Raji (cell line): ENCODE results near the gene SORCS1.

Experiments used
- POLR2A ChIP-seq: IDR thresholded peaks from 2 replicates; pipeline ENCODE4 v1.6.1; 2011; ENCODE audit warnings: low read depth, low read length, control low read depth; ENCODE audit not compliant: insufficient read depth

SORCS1 gene

DNA sequence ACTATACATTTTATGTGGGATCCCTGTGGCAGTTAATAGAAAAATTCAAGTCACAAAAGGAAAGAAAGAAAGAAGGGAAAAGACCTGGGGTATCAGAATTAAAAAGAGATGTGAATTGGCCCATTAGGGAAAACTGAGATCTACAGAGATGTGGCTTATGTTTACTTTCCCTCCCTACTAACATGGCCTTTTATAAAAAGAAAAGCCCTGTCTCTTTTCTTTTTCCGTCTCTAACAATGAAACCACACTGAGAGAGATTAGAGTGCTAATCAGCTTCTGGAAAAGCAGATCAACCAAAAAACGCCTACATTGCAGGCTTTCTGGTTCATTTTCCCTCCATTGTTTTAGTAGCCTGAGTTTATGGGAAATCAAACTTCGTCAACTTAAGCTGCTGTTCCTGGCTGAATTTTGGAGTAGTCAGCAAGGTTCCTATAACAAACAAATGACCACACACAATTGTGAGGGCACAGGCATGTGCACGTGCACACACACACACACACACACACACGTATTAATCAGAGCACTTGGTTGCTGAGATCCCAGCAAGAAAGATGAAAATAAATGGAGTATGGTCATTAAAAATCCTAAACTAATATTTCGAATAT is 235.1 kb downstream of the SORCS1 start:
- no peak for TF ChIP-seq POLR2A

DNA sequence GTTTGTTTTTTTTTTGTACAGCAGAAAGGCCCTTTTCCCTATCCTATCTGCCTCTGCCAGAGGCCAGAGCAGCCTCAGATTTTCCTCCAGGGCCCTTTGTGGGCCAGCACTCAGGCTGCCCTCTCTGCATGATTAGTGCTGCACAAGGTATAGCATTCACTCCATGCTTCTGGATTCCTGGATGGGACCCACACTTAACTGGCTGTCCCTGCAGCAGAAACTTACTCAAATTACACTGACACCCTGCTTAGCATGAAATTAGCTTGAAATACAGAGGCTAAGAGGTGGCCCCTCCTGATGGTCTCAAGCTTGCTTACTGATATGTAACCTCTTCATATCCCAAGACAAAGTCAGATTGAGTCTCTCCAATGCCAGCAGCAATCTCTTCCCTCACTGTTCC is 239.3 kb downstream of the SORCS1 start:
- no peak for TF ChIP-seq POLR2A

DNA sequence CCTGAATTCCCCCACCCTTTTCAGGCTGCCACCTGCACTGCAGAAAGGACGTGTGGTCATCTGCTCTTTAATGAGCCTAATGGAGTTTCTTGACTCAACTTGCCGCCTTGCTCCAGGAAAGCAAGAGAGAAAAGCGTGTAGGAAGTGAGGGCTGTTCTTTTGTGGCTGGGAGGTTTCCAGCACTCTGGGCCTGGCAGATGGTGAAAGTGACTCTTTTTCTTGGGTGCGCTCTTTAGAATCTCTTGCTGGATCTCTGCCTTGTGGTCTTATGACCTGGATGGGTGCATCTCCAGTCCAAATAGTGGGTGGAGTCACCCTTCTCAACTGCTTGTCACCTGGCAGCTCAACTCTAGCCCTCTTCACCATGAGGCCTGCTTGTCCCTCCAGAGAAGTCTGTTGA is 244.0 kb downstream of the SORCS1 start:
- no peak for TF ChIP-seq POLR2A

DNA sequence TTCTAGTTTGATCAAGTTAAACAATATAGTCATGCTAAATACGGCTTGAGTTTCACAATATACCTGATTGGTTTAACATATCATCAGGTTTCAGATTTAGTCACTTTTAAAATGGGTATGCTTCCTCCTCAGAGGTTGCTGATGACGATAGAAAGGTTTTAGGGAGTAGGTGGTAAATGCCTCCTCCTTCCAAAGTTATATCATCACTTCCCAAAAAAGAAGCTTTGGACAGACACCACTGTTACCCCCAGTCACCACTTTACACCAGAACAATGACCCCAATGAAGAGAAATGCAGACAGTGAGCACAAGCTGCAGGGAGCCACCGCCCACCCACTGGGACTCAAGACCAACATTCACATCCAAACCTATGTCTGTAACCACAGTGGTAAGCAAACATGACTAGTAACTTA is 244.6 kb downstream of the SORCS1 start:
- TF ChIP-seq POLR2A: no peak

DNA sequence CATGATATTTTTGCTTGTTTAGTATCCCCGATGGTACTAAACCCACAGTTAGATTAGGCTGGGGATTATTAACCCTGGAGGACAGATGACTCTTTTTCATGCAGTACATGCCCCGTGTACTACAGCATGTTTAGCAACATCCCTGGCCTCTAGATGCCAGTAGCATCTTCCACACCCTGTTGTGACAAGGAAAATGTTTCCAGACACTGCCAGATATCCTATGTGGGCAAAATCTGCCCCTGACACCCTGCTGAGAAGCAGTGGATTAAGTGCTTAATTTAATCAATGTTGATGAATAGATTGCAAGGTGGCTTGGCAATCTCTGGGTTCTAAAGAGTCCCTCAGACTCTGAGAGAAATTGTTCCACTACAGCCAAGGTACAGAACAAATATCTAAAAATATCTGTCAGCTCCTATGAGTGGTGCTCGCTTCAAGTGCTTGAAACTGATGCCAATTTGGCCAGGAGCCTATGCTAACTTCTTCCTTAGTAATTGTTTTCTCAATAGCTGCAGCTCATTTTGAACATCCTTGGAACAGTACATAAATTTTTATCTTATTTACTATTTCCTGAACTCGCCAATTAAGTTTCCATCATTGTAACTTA is 247.0 kb downstream of the SORCS1 start:
- no peak for TF ChIP-seq POLR2A

DNA sequence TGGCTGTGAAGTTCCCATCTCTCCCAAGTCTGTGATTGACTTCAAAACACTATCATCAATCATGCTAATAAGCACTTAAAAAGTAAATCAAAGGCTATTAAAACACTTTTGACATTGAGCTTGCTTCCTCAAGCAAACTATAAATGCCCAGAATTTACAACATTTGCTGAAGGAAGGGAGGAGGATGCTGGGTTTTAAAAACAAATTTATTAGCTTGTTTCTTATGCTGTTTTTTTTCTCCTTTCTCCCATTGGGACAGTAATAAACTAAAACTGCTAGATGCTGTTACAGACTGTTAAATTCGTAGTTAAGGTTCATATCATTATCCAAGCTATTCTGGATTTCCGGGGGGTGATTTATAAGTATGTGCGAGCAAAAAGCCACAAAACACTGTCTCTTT is 250.5 kb downstream of the SORCS1 start:
- TF ChIP-seq POLR2A: no peak

DNA sequence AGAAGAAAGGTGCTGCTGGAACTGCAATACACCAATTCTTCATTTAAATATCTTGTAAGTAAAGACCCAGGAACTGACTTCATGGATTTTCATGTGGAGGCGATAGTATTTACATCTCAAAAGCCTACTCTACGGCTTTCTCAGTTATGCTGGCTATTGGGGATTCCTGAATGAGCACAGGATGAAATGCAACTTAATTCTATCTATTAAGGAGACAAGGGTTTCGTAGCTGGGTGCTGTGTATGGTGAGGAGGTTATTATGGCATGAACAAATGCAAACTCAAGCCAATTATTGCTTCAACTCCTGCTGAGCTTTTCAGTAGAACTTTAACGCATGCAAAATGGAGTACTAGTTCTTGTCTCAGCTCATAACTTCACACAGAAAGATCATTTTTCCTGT is 251.2 kb downstream of the SORCS1 start:
- TF ChIP-seq POLR2A: no peak

DNA sequence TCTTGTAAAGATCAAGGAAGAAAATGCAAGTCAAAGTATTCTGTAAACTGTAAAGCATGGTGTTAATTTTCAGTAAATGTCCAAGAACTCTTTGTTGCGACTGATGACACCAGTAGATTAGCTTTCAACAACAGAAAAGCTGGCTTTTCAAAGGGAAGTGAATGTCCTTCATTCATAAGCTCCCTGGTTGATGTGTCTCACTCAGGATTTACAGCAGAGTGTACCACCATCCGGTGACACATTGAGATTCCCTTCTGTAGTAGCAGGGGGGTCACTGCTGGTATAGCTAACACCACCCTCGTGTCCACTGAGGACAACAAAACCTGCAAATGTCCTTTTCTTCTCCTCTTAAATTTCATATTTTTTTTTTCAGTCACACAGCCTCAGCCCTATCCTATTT is 253.4 kb downstream of the SORCS1 start:
- TF ChIP-seq POLR2A: no peak

DNA sequence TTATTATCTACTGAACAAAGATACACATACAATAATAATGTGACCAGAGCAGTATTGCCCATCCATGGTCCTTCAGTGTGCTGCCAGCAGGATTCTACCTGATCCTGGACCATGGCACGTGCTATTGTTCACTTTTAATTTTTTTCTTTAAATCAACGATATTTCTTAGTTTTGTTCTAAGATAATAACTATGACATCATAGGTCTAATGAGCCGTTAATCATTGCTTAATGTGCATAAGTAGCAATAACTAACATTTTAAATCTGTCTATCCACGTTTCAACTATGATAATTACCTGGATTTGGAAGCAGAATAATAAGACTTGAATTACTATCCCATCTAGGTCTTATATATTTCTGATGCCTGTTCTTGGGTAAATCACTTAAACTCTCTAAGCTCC is 253.8 kb downstream of the SORCS1 start:
- TF ChIP-seq POLR2A: no peak

DNA sequence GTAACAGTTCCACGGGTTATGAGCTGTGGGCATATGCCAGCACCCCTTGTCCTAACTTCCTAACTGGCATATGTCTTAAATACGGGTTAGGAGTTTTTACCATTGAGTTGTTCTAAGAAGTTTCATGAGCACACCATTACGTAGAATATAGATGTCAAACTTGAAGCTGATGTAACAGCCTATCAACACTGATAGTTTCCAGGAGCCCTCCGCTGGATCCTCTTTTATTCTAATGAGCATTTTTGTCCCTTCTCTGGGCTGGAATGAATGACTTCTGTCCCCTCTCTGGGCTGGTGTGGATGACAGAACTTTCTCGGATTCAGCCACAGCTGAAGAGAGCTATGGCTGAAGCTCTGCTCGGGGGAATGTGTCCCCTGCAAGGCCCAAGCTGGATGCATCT is 256.3 kb downstream of the SORCS1 start:
- no peak for TF ChIP-seq POLR2A

DNA sequence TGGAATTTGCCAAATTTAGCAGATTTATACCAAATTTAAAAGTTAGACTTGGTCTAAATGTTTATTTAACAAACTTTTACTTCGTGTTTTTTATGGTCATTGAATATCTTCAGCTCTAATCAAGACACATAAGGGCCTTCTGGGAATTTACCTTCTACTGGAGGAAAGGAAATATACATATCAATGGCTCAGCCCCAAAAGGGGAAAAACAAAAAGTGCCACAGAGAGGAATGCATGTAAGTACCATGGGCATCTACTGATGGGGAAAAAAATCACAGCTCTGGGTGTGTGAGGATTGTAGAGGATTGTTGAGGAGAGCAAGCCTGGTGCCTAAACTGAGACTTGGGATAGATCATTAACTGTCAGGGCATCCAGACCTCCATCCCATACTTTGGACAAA is 260.3 kb downstream of the SORCS1 start:
- no peak for TF ChIP-seq POLR2A

DNA sequence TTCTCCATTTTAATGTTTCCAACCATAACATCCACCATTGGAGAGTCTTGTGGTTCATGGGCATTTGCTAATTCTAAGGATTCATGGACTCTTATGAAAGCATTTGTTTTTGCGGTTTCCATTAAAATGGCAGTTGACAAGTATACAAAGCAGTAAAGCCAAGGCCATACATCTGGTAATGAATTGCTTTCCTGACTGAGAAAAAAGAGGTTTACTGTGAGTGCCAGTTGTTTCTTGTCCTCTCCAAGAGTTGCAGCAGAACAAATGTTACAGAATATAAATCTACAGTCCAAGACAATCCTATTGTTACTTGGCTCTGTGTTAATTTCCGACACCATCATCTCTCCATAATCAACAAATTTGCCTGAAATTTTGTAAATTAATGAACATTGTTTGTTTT is 261.3 kb downstream of the SORCS1 start:
- no peak for TF ChIP-seq POLR2A

DNA sequence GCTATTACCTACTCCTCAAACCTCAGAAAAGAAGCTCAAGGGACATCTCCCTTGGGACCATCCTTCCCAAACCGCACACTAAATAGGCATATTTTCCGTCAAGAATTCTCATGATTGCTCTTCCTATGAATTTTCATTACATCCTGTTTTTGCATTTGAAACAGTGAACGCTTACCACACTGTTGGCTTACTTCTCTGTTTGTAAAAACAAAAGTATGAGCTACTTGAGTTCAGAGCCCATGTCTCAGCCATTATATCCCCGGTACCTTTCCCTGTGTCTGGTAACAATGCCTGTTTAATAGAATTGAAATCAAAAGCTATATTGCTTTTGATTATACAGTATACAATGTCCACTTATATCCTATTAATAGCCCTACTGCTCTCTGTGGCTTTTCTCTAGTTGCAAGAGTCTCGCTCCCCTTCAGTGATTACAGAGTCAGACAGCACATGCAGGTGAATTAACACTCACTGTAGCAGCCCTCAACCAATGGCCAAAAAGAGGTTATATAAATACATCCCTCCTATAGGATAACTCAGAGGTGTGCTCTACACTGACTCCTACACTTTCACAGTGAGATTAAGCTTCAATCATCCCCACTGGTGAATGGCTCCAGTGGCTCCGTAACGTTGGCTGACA is 264.4 kb downstream of the SORCS1 start:
- TF ChIP-seq POLR2A: no peak

DNA sequence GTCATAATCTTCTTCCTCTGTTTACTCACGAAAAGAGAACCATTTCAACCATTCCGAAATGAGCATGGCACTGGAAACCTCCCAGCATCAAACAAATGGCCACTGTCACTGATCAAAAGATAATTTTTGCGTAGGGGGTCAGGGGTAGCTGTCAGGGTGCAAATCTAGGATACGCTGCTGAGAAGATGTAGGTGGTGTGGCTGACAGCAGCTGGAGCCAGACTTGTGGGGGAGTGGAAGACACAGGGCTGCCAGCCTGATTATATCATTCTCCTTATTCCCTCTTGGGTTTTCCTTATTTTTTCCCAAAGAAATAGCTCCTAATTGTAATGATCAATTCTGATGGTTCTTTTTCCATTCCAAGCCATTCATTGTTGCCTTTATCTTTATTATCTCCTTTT is 266.1 kb downstream of the SORCS1 start:
- TF ChIP-seq POLR2A: no peak

DNA sequence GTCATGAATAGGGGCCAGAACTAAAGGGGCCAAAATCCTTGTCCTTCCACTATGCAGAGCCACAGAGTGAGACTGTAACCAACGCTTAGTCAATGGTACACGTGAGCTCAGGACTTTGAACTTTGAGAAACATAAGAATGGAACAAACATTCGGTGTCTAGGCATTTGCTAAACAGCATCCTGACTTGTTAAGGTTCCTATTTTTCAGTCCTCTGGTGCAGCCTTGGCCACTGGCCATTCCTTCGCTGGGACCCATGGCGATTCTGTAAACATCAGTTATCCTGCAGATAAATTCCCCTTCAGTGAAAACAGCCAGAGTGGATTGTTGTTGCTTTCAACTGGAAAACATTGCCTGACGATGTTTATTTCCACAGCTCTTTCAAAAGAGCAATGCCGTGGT is 266.8 kb downstream of the SORCS1 start:
- no peak for TF ChIP-seq POLR2A

DNA sequence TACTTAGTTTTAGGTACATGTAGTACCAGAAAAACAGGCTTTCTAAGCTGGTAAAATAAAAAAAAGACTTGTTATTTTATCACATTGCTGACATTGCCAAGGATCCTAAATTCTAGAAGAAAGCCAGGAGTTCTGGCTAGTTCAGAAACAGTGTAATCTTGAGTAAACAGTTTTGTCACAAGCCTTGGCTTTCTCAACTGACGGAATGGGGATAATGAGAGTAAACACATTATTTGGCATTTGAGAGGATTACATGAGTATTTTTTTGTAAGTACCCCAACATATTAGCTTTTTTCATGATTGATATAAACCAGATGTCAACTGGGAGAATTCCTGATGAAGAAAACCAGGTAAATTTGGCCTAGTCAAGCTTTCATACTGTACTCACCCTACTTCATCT is 269.8 kb downstream of the SORCS1 start:
- TF ChIP-seq POLR2A: no peak

DNA sequence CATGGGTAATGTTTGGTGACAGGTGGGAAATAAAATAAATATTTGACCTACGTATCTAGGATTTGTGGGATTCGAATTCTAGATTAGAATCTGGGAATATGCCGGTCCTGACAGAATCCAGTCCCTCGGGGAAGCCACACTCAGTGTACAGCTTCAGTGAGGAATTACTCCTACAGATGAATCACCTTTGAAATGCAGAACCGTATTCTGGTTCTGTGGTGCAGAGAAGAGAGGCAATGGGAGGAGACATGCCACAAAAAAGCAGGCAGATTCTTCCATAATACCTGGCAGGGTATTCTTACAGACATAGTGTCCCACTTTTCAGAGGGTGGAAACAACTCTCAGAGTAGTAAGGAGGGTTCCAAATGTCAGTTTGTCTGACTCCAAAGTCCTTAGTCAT is 286.9 kb downstream of the SORCS1 start:
- no peak for TF ChIP-seq POLR2A

DNA sequence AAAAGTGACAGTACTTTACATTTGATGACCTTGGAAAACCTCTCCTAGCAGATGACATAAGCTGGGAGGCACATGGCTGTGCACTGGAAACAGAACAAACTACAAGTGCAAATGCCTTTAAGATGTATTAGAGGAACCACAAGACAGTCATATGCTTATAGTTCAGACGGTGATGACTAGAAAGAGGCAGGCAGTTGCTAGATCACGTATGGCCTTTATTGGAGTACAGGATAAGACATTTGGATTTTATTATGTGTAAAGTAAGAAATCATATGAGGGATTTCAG is 290.0 kb downstream of the SORCS1 start:
- no peak for TF ChIP-seq POLR2A
